GM18861 (cell line): ENCODE measurements around the gene COL25A1.

Experiments
- ATAC-seq: cut with Tn5 transposase; IDR thresholded peaks from one replicate; pipeline ENCODE4 v1.9.1; 2021; ENCODE audit not compliant: unreplicated experiment

Gene COL25A1

GRCh38 chr4:108783665-108784463 lies 518.6 kb downstream of the COL25A1 start:
- ATAC-seq, result no peak

- ATAC-seq, result no peak
These were observed 522.5 kb downstream of the COL25A1 start for GRCh38 chr4:108779958-108780357.

GRCh38 chr4:108777388-108777787 lies 525.1 kb downstream of the COL25A1 start:
- ATAC-seq, result no peak

- ATAC-seq, result no peak
These were observed 526.5 kb downstream of the COL25A1 start for GRCh38 chr4:108775921-108776320.

GRCh38 chr4:108774809-108775530 lies 527.5 kb downstream of the COL25A1 start:
- ATAC-seq, result no peak

- no peak for ATAC-seq
These were observed 530.1 kb downstream of the COL25A1 start for GRCh38 chr4:108772402-108772801.

DNA sequence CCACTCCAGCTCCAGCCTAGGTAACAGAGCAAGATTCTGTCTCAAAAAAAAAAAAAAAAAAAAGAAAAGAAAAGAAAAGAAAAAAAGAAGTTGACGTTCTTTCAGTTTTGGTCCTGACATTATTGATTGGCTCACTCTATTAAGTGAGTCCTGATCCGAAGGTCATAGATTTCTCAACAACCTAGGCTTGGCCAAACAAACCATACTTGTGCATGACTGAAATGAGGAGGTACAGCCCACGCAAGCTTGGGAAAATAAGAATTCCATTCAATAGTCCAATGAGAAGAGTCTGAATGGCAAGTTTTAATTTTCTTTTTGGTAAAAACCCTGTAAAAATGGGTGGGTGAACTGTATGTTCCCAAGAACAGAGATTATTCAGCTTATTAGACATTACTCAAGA lies 536.4 kb downstream of the COL25A1 start:
- no peak for ATAC-seq

DNA sequence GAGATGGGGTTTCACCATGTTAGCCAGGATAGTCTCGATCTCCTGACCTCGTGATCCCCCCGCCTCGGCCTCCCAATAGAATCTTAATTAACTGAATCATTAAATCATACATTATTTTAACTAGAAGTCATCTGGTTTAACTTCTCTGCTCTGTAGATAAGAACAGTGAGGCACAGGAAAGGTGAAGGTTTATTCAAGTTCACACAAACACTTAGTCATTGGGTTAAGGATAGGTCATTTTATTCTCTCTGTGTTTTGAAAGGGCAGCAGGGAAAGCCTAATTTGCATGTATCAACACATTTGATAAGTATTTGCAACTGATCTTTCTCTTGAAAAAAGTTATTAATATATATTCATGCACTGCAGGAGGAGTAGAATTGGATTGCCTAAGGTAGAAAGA lies 538.5 kb downstream of the COL25A1 start:
- no peak for ATAC-seq

DNA sequence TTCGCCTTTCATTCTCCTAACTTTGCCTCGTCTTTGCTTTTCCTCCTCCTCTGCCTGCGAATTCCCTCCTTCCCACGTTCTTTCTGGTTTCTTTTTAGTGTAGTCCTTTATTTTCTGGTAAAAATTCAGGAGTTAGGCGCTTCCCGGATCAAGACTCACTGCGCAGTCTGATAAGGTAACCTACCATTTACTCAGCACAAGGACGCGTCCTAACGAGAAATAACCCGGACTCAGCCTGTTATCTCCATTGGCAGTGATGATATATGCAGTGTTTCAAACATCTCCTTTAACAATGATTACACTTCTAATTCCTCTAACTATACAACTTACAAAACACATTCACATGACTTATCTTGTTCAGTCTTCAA lies 539.2 kb downstream of the COL25A1 start:
- ATAC-seq, result no peak

DNA sequence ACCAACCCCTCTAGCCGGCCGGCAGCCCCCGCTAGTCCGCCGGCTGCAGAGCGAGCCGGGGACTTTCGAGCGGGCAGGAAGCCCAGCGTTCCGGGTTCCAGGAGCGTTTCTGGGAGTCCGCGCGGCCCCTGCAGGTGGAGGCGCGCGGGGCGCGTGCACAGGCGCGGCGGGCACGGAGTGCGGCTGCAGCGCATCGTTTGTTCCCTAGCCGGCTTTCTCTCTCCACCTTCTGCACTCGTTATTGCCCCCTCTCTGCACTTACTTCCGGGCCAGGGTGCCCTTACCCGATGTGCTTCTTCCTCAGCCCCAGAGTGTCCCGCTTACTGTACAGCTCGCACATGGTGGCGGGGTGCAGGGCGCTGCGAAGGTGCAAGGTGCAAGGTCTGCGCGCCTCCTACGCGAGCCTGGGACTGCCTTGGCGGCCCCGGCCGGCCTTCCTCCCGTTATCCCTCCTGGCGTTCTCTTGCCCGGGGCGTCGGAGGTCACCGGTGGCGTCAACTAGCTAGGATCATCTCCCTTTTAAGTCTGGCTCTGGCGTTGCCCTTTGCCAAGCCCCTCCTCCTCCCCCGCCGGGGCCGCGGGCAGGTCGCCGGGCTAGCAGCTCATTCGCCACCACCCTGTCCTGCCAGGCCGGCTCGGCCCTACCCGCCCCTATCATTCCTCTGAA lies 539.8 kb downstream of the COL25A1 start, which contains the start of gene ETNPPL:
ETNPPL (minus strand) TSS at position 495 of the 667 bp plus-strand sequence; CDS start at position 340, 155 bp downstream.
- ATAC-seq, result no peak
